ENCODE results near the gene RAP2B.

Gene RAP2B

GRCh38 chr3:153209596-153209995 is 47.6 kb downstream of the RAP2B start:
- DNase-seq, result no peak

GRCh38 chr3:153210146-153210545 is 48.1 kb downstream of the RAP2B start:
- DNase-seq, result no peak

DNA sequence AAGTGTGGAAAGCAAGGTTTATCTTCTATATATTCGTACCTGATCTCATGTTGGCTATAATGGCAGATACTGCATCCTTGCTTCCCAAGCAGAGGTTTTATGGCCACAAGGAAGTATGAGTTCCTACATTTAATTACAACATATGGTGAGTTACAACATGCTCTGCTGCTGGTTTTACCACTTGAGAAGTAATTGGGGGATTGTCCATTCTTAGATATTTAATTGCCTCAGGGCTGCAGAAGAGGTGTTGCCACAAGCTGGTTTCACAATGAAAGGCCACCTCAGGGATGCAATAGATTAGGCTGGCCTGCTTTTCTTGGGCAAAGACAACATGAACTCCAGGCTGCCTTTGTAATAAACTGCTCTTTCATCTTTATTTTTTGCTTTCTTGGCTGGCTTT is 48.6 kb downstream of the RAP2B start:
- no peak for DNase-seq

GRCh38 chr3:153215497-153215896 is 53.5 kb downstream of the RAP2B start:
- no peak for DNase-seq

DNA sequence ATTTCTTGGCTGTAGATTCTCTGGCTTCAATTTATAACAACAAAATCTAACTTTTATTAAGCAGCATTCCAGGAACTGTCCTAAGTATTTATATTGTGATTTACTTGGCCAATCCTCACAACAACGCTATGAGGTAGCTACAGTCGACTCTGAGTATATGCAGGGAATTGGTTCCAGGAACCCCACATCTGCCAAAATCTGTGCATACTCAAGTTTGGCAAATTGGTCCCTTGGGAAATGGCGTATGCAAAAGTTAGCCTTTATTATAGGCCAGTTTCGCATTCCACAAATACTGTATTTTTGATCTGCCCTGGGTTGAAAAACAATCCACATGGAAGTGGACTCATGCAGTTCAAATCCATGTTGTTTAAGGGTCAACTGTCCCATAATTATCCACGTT is 53.9 kb downstream of the RAP2B start:
- no peak for DNase-seq

GRCh38 chr3:153216928-153217327 is 54.9 kb downstream of the RAP2B start:
- no peak for DNase-seq

- no peak for DNase-seq
Observed at GRCh38 chr3:153219146-153219545, 57.1 kb downstream of the RAP2B start.

Data from GOT3 (cell line).